Caco-2 (cell line): ENCODE measurements around the gene TIRAP. TPM values are rescaled to one million over a fixed set of nuclear protein-coding genes. Genes with fewer than 3 reads are reported as not detected.
"Not testable (repeated sequence)": the region's sequence is repeated elsewhere in the genome, so short reads cannot be mapped to it uniquely, and the experiment has no call there.

Experiments
- BruUV-seq: library from RNA; stranded (reverse); fragments of 400-500 nt; replicated peaks from 2 replicates; lab custom pipeline; 2021; lab: Mats Ljungman, UMichigan
- CTCF ChIA-PET: fragments of 300-600 bp; sonication (Branson Sonifier 250); formaldehyde crosslinking; loops from one replicate; lab custom pipeline; 2022; ENCODE audit warnings: antibody characterized with exemption; lab: Charles Lee
- POLR2A ChIA-PET: fragments of 300-600 bp; sonication (Branson Sonifier 250); formaldehyde crosslinking; loops from one replicate; lab custom pipeline; 2022; ENCODE audit warnings: antibody characterized with exemption; lab: Charles Lee
- DNase-seq, 2 experiments: peaks; one replicate each; pipeline versions ENCODE4 v3.0.0 to v3.0.0-alpha.2; 2020 to 2022
- H3K27me3 ChIP-seq: replicated peaks from 2 replicates; pipeline ENCODE4 v1.6.0; 2011; ENCODE audit warnings: low read length; ENCODE audit not compliant: control insufficient read depth, insufficient read depth
- H3K36me3 ChIP-seq: 2 replicates; pipeline ENCODE4 v1.5.1; 2011; ENCODE audit warnings: low read length; ENCODE audit not compliant: control insufficient read depth, insufficient read depth
- H3K4me1 ChIP-seq: fragments of 250-450 bp; sonication (Bioruptor Pico); 2 replicates; pipeline ENCODE4 v1.5.1; 2020; ENCODE audit warnings: mild to moderate bottlenecking
- H3K4me3 ChIP-seq: 2 replicates; pipeline ENCODE4 v1.5.1; 2011; ENCODE audit warnings: low read depth, mild to moderate bottlenecking, control low read depth, low read length
- H3K9me3 ChIP-seq: fragments of 250-450 bp; sonication (Bioruptor Pico); 2 replicates; pipeline ENCODE4 v1.5.1; 2020; ENCODE audit warnings: mild to moderate bottlenecking, moderate library complexity
- H3K27ac Mint-ChIP-seq: one replicate; pipeline ENCODE4 v1.8.0; 2022; ENCODE audit warnings: mixed read lengths; ENCODE audit not compliant: unreplicated experiment
- H3K27me3 Mint-ChIP-seq: one replicate; pipeline ENCODE4 v1.8.0; 2022; ENCODE audit warnings: mixed read lengths; ENCODE audit not compliant: insufficient read depth, unreplicated experiment
- H3K36me3 Mint-ChIP-seq: one replicate; pipeline ENCODE4 v1.8.0; 2022; ENCODE audit warnings: mild to moderate bottlenecking, mixed read lengths; ENCODE audit not compliant: insufficient read depth, unreplicated experiment
- H3K4me1 Mint-ChIP-seq: one replicate; pipeline ENCODE4 v1.8.0; 2022; ENCODE audit warnings: low read depth, mixed read lengths; ENCODE audit not compliant: unreplicated experiment
- H3K4me3 Mint-ChIP-seq: one replicate; pipeline ENCODE4 v1.8.0; 2022; ENCODE audit warnings: mild to moderate bottlenecking, moderate library complexity, mixed read lengths; ENCODE audit not compliant: unreplicated experiment
- H3K9me3 Mint-ChIP-seq: one replicate; pipeline ENCODE4 v1.8.0; 2022; ENCODE audit warnings: mixed read lengths; ENCODE audit not compliant: unreplicated experiment
- intact Hi-C: fragments of 100-400 bp; cut with micrococcal nuclease; formaldehyde crosslinking; loops from one replicate; pipeline ENCODE4 v1.10.0; 2022; ENCODE audit not compliant: unreplicated experiment
- total RNA-seq: library from RNA; stranded (reverse); gene quantifications from 2 replicates; pipeline ENCODE4 v1.2.3, GENCODE V29; 2022
- TF ChIP-seq, protein P1 (sequence below), 2 experiments: fragments of 200-600 bp in 1 of 2; IDR thresholded peaks; 1 replicate in 1 of 2; 2 replicates in 1 of 2; pipeline versions ENCODE4 v1.5.1 to v1.8.0; 2011 to 2022; ENCODE audit warnings: antibody characterized with exemption in 1 of 2, control low read depth in 1 of 2, inconsistent platforms in 1 of 2, low read depth in 1 of 2, low read length in 1 of 2, mild to moderate bottlenecking in 1 of 2, moderate library complexity in 1 of 2; ENCODE audit not compliant: insufficient read depth in 1 of 2, severe bottlenecking in 1 of 2, unreplicated experiment in 1 of 2

TIRAP gene
- total RNA-seq, 1 experiment from 2014 or later = 25.1 TPM

DNA sequence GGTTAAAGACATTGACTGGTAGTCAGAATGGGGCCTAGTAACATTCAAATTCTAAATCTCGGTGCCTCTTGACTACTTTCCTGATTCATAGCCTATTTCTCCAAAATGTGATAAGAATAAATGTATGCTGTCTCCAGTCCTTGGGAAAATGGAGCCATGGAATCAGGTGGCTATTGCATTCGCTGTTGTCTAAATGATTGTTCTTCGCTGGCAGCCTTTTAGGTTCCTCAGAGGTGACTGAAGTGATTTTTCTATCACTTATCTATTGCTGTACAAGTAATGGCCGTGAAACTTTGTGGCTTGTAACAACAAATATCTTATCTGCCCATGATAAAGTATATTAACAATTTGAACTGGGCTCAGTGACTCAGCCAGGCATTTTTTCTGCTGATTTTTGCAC, 29.6 kb upstream of the TIRAP start:
- Mint-ChIP-seq H3K27ac (no peak overlapping the region), H3K4me3 (no peak overlapping the region), H3K27me3 (no peaks in the 10 kb centered on the region), H3K4me1 (no peaks in the 10 kb centered on the region), H3K9me3 (no peaks in the 10 kb centered on the region), H3K36me3 (peaks cover 85% of the 10 kb centered on the region)
- POLR2A ChIA-PET = no interaction called here
- Histone ChIP-seq H3K27me3 (no peaks in the 10 kb centered on the region), H3K4me1 (no peaks in the 10 kb centered on the region), H3K9me3 (no peaks in the 10 kb centered on the region), H3K36me3 (no peaks in the 10 kb centered on the region), H3K4me3 (no peak overlapping the region)
- no TSS peak for BruUV-seq
- intact Hi-C loops = no loop called here
- no peak for DNase-seq
- TF ChIP-seq, protein P1, sequence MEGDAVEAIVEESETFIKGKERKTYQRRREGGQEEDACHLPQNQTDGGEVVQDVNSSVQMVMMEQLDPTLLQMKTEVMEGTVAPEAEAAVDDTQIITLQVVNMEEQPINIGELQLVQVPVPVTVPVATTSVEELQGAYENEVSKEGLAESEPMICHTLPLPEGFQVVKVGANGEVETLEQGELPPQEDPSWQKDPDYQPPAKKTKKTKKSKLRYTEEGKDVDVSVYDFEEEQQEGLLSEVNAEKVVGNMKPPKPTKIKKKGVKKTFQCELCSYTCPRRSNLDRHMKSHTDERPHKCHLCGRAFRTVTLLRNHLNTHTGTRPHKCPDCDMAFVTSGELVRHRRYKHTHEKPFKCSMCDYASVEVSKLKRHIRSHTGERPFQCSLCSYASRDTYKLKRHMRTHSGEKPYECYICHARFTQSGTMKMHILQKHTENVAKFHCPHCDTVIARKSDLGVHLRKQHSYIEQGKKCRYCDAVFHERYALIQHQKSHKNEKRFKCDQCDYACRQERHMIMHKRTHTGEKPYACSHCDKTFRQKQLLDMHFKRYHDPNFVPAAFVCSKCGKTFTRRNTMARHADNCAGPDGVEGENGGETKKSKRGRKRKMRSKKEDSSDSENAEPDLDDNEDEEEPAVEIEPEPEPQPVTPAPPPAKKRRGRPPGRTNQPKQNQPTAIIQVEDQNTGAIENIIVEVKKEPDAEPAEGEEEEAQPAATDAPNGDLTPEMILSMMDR (IDR thresholded peaks at IDR 0.05; ENCODE audit: insufficient read depth in 1 of 2, low read depth in 1 of 2, low read length in 1 of 2, severe bottlenecking in 1 of 2, unreplicated experiment in 1 of 2) = no peak
- CTCF ChIA-PET = no interaction called here

DNA sequence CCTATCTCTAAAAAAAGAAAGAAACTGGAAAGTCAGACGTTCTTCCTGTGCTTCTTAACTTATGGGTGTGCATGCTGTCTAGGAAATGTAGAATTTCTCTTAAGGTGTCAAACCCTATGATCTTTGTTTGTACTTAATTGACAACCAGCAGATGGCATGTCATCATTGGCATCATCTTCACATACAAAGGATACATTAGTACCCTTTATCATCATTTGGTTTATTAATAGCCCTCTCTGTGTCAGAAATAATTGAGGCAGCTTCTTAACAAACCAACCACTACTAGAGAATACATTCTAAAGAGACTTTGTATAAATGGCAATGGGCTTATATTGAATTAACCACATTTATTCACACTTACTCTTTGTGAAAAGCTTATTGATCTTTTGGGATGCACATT, 28.1 kb upstream of the TIRAP start:
- Histone ChIP-seq H3K27me3 (no peaks in the 10 kb centered on the region), H3K4me1 (no peaks in the 10 kb centered on the region), H3K36me3 (no peaks in the 10 kb centered on the region), H3K4me3 (no peak overlapping the region), H3K9me3 (no peaks in the 10 kb centered on the region)
- H3K4me1 Mint-ChIP-seq = no peaks in the 10 kb centered on the region
- POLR2A ChIA-PET = no interaction called here
- H3K27me3 Mint-ChIP-seq = no peaks in the 10 kb centered on the region
- BruUV-seq = no TSS peak
- H3K36me3 Mint-ChIP-seq = peaks cover 88% of the 10 kb centered on the region
- no peak overlapping the region for H3K4me3 Mint-ChIP-seq
- H3K27ac Mint-ChIP-seq = no peak overlapping the region
- TF ChIP-seq, protein P1 (IDR thresholded peaks at IDR 0.05; ENCODE audit: insufficient read depth in 1 of 2, low read depth in 1 of 2, low read length in 1 of 2, severe bottlenecking in 1 of 2, unreplicated experiment in 1 of 2) = no peak
- no peak for DNase-seq
- H3K9me3 Mint-ChIP-seq = no peaks in the 10 kb centered on the region
- intact Hi-C loops = no loop called here
- CTCF ChIA-PET = no interaction called here

DNA sequence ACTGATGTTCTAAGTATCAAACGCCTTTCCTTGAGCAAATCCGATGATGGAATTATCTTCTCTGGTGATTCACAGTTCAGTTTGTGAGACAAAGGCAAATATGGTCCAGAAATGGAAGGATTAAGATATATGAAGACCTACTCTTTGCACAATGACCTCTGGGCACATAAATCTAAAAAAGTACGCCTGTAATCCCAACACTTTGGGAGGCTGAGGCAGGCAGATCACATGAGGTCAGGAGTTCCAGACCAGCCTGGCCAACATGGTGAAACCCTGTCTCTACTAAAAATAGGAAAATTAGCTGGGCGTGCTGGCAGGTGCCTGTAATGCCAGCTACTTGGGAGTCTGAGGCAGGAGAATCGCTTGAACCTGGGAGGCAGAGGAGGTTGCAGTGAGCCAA, 27.4 kb upstream of the TIRAP start:
- not testable (repeated sequence) for BruUV-seq, H3K36me3 ChIP-seq
- POLR2A ChIA-PET = interaction anchor here (0.6 kb wide), 1 partner anchor 18 kb away, joined by 4 read pairs; no protein-coding TSS in a partner anchor

DNA sequence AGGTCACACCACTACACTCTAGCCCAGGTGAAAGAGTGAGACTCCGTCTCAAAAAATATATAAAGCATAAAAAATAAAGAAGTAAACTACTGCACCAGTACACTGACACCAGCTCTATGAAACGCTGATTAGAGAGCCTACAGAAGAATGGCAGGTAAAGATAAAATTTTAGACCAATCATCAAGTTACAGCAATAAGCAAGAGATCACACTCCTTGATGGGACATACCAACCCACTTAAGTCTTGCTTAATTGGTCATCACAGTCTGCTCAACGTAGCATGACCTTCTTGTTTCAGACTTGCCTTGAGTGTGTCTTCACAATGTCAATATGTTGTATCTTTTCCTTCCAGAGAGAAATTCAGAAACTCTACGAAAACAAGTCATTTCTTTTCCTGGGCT, 26.7 kb upstream of the TIRAP start:
- Mint-ChIP-seq H3K27me3 (no peaks in the 10 kb centered on the region), H3K9me3 (no peaks in the 10 kb centered on the region), H3K36me3 (peaks cover 89% of the 10 kb centered on the region), H3K4me1 (no peaks in the 10 kb centered on the region), H3K27ac (no peak overlapping the region), H3K4me3 (no peak overlapping the region)
- H3K36me3 ChIP-seq = no peaks in the 10 kb centered on the region
- no peaks in the 10 kb centered on the region for H3K4me1 ChIP-seq
- DNase-seq = no peak
- ChIA-PET CTCF (no interaction called here), POLR2A (interaction anchor here (0.6 kb wide), 1 partner anchor 17 kb away, joined by 4 read pairs; no protein-coding TSS in a partner anchor)
- intact Hi-C loops = no loop called here
- H3K4me3 ChIP-seq = no peak overlapping the region
- no peaks in the 10 kb centered on the region for H3K9me3 ChIP-seq
- H3K27me3 ChIP-seq = no peaks in the 10 kb centered on the region
- BruUV-seq = no TSS peak
- TF ChIP-seq, protein P1 (IDR thresholded peaks at IDR 0.05; ENCODE audit: insufficient read depth in 1 of 2, low read depth in 1 of 2, low read length in 1 of 2, severe bottlenecking in 1 of 2, unreplicated experiment in 1 of 2) = no peak

More for the DNA sequence above, 27.4 kb upstream of the TIRAP start:
- H3K9me3 ChIP-seq, H3K4me3 Mint-ChIP-seq, DNase-seq, H3K4me1 Mint-ChIP-seq, H3K4me1 ChIP-seq, H3K27me3 ChIP-seq, H3K4me3 ChIP-seq, H3K9me3 Mint-ChIP-seq, CTCF ChIA-PET, intact Hi-C loops, H3K27me3 Mint-ChIP-seq, H3K27ac Mint-ChIP-seq: not testable (repeated sequence)
- peaks cover 88% of the 10 kb centered on the region for H3K36me3 Mint-ChIP-seq
